Hepatic stellate cell (primary cell): ENCODE results near the gene MYT1.
"Not testable (repeated sequence)": the region's sequence is repeated elsewhere in the genome, so short reads cannot be mapped to it uniquely, and the experiment has no call there.

Experiments used
- DNase-seq: peaks from one replicate; pipeline ENCODE4 v3.0.0; 2011; ENCODE audit warnings: low spot score

The MYT1 gene

DNA sequence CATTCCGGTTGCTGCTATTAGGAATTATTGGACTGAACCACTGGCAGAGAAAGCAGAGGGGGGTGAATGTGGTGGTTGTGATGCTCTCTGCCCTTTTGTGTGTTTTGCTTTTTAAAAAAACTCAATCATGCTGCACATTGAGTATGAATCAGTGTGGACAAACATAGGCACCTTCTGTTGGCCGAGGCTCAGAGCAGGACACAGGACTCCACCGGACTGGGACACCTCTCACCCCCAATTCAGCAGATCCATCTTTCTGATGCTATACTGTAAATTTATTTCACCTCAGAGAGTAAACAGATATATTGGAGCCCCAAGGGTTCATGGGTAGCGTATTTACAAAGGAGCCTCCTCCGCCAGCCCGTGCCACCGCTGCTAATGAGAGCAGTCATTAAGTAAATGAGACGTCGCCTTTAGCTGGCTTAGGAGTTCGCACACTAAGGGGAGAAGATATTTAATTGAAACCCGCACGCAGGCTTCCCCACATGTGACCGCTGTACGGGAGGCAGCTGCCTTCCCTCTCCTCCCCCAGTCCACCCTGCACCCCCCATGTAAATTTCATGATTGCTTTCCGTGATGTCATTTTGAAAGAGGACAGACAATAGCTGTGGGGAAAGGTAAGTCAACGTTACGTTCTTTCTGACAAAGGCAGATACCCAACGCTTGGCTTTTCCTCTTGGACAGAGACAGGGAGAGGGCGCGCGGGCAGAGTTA lies at the start of gene MYT1:
MYT1 (plus strand) TSS at position 330 of the 714 bp plus-strand sequence. CDS start 34,410 bp downstream, outside the sequence.
- DNase-seq: no peak

DNA sequence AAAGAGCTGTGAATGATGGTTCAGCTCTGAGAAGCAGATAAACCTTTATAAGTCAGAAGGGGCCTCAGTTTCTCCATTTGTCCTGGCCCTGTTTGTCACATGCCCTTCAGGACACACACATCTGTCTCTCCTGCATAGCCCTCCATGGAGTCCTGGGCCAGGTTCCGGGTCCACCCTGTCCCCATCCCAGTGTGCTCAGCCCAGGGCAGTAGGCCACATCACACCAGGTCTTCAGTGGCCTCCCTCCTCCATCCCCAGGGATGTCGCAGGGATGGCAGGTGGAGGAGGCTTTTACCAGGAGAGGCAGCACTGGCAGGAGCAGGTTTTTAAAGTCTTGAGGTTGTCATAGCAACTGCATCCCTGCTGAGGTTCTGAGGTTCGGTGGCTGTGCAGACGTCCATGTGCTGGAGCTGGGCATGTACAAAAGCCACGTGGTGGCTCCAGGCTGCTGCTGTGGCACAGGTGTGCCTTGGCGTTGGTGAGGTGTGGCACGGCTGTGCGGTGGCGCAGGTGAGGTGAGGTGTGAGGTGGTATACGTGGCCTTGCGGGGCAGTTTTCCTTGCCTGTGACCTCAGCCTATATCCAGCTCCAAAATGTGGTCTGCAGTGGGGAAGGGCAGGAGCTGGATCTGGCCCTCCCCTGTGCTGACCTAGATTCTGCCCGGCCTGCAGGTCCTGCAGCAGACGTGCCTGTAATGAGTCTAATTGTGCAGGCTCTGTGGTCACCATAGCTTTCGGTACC lies 48.9 kb upstream of the MYT1 start:
- no peak for DNase-seq

DNA sequence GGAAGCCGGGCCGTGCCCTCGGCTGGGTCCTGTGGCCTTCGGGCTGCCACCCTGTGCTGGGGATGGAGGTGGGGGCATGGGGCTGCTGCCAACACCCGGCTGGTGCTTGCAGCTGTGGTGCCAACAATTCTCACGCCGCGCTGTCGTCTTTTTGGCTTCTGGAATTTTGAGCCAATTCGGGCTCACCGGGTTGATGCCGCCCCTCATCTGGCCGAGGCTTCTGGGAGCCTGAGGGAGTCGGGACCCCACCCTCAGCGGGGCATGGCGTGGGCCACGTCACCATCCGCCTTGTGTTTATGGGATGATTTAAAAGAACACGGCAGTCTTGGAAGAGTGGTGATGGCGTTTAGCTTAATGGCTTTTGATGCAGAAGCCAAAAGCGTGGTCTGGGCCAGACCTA lies 48.2 kb upstream of the MYT1 start:
- no peak for DNase-seq

- no peak for DNase-seq
Measured at GRCh38 chr20:64116541-64117431, 47.5 kb upstream of the MYT1 start.

- not testable (repeated sequence) for DNase-seq
Measured at GRCh38 chr20:64117432-64117777, 46.8 kb upstream of the MYT1 start.

DNA sequence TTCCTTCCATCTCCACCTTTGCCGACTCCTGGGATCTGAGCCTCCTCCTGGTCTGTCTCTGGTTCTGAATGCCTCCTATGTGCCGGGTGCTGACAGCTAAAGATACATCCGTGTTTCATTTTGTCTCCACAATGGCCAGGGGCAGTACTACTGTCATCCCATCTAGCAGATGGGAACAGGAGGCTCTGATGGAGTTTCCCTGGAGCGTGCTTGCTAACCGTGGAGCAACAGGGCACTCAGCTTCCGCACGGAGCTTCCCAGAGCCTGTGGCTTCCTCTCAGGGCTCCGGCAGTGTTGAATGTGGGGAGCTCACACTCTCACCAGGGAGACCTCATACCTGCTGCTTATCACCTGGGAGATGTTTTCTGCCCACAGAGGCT lies 45.0 kb upstream of the MYT1 start:
- DNase-seq: no peak

- no peak for DNase-seq
Measured at GRCh38 chr20:64119681-64120341, 44.4 kb upstream of the MYT1 start.

GRCh38 chr20:64121586-64121985 lies 42.7 kb upstream of the MYT1 start:
- DNase-seq: no peak

GRCh38 chr20:64122927-64123326 lies 41.3 kb upstream of the MYT1 start:
- not testable (repeated sequence) for DNase-seq

- DNase-seq: not testable (repeated sequence)
Measured at GRCh38 chr20:64123517-64123916, 40.7 kb upstream of the MYT1 start.

DNA sequence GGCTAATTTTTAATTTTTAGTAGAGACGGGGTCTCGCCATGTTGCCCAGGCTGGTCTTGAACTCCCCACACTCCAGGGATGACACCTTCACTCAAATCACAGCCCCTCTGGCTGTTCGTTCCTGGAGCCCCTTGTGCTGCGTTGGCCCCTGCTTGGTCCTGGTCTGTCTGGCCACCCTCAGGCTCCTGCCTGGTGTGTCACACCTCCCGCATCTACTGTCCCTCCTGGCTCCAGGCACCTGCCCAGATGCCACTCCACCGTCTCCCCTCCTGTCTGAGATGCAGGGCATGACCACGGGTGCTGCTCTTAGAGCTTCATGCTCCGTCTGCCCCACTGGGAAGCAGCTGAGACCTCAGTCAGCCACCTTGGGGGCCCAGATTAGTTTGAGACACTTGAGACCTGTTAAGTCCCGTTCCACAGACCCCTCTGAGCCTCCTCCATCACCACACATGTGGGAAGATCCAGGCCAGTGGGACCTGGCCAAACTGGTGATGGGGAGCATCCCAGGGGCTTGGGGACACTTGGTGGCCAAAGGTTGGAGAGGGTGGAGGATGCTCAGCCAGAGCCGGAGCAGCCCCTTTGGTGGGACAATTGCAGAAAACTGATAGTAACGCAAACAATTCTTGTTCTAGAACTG lies 35.0 kb upstream of the MYT1 start:
- DNase-seq: no peak

GRCh38 chr20:64130271-64130670 lies 34.0 kb upstream of the MYT1 start:
- no peak for DNase-seq

DNA sequence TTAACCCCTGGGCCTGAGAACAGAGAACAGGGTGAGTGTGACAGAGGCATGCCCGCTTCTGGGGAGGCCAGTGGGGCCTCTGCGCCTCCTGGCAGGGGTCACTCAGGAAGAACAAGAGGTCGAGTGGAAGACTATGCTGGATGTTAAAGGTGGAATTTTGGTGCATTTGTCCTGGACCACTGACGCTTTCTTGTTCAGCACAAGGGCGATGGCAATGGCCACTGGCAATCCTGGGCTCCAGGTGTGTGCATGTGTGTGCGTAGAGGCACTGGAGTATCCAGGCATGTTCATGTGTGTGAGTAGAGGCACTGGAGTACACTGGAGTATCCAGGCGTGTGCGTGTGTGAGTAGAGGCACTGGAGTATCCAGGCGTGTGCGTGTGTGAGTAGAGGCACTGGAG lies 33.4 kb upstream of the MYT1 start:
- DNase-seq: no peak

DNA sequence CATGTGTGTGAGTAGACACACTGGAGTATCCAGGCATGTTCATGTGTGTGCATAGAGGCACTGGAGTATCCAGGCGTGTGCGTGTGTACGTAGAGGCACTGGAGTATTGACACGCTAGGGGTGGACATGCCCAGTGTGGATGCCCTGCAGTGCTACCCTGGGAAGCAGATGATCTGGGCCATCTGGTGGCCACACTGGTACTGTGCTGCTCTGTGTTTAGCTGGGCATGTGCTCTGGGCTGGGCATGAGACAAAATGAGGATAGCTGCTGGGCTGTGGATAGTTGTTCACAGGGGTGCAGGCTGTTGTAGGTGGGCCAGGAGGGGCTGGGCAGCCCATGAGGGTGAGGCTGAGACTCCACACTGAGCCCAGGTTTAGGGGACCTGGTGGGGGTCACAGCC lies 32.8 kb upstream of the MYT1 start:
- DNase-seq: peak; percentile 71

DNA sequence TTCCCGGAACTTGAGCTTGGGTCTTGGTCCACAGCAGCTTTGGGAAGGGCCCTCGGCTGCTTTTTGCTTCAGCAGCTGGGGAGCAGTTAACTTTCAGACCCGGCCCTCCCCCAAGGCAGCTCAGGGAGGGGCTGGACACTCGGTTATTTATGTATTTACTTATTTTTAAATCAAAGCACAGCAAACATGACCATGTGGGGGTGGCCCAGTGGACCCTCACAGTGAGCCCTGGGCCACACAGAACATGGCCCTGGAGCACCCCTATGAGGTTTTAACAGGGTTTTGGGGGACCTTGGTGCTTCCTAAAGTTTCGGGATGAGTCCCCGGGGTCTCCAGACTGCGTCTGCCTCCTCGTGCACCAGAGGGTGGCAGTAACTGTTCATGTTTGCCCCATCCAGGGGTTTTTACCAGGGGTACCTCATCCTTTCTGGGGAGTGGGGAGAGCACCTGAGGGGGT lies 30.3 kb upstream of the MYT1 start:
- no peak for DNase-seq

DNA sequence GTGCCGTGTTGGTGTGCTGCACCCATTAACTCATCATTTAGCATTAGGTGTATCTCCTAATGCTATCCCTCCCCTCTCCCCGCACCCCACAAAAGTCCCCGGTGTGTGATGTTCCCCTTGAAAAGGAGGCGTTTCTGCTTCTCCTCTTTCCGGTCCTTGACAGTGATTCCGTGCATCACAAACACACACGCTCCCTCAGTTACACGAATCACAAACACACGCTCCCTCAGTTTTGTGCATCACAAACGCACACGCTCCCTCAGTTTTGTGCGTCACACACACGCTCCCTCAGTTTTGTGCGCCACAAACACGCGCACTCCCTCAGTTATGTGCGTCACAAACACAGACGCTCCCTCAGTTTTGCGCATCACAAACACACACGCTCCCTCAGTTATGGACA lies 29.5 kb upstream of the MYT1 start:
- not testable (repeated sequence) for DNase-seq

DNA sequence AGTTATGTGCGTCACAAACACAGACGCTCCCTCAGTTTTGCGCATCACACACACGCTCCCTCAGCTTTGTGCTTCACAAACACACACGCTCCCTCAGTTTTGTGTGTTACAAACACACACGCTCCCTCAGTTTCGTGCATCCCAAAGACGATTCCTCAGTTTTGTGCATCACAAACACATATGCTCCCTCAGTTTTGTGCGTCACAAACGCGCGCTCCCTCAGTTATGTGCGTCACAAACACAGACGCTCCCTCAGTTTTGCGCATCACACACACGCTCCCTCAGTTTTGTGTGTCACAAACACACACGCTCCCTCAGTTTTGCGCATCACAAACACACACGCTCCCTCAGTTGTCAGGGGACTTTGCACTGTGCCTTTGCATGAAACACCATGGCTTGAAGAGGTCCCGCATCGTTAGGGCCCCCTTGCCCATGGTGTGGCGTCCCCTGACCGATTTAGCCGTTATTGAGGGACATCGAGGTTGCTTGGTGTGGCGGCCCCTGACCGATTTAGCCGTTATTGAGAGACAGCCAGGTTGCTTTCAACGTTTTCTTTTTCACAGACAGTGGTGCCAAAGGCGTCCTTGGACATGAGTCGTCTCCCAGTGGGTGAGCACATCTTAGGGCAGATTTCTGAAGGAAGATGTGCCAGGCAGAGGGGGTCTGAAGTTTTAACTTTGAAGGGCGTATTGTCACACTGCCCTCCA lies 28.1 kb upstream of the MYT1 start:
- DNase-seq: no peak

- DNase-seq: no peak
Measured at GRCh38 chr20:64137598-64138031, 26.6 kb upstream of the MYT1 start.

- no peak for DNase-seq
Measured at GRCh38 chr20:64138276-64138815, 25.9 kb upstream of the MYT1 start.

- no peak for DNase-seq
Measured at GRCh38 chr20:64139199-64140060, 24.8 kb upstream of the MYT1 start.
